ENCODE results near the gene ZNF827.

ZNF827 gene

GRCh38 chr4:145791988-145792387 is 146.6 kb downstream of the ZNF827 start:
- DNase-seq (ENCODE audit: low read depth): no peak

DNA sequence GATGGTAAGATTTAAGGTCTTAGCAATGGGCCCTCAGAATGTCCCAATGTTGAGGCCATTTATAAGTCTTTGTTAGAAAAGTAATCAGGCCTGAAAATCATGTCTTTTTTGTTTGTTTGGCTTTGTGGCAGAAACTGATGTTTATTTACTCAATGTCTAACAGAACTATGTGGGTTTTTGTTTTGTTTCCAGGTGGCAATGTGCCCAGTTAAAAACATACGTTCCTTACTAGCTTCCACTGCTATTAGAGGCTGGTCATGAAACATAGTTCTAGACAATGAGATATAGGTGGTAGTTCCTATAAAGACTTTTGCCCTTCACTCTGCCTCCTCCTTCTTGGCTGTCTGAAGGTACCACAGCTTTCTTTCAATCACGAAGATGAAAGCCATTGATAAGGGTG is 149.9 kb downstream of the ZNF827 start:
- no peak for DNase-seq (ENCODE audit: low read depth)

DNA sequence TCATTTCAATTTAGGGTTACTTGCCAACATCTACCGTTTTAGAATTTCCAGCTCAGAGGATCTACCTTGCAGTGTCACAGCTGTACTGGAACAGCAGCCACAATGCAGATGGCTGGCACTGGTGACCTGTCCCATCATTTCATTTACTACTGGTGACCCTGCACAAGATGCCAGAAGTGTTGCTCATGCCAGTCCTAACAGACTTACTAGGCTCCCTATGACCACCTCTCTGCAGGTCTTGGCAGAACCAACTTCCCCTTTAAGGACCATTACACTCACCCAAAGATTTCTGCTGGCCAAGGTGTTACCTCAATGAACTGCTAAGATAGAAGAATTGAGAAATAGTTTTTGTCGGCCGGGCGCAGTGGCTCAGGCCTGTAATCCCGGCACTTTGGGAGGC is 151.8 kb downstream of the ZNF827 start:
- DNase-seq (ENCODE audit: low read depth): no peak

- no peak for DNase-seq (ENCODE audit: low read depth)
Measured at GRCh38 chr4:145786261-145786660, 152.4 kb downstream of the ZNF827 start.

GRCh38 chr4:145785391-145786008 is 153.1 kb downstream of the ZNF827 start:
- DNase-seq (ENCODE audit: low read depth): no peak

GRCh38 chr4:145784036-145784435 is 154.6 kb downstream of the ZNF827 start:
- DNase-seq (ENCODE audit: low read depth): no peak

DNA sequence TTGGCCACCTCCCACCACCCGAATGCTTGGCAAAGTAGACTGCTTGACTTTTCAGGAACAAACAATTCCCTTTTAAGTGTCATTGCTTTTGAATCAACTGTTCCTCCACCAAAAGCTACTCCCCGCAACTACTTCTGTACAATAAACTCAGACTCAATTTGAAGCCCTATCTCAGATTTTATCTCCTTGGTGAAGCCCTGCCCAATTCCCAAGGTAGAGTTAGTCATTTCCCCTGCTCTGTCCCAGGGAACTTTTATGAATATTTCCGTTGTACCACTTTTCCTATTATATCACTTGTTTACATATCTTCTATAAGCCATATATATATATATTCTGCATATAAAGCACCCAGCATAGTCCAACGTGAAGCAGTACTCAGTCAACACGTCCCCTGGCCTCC is 155.9 kb downstream of the ZNF827 start:
- no peak for DNase-seq (ENCODE audit: low read depth)

DNA sequence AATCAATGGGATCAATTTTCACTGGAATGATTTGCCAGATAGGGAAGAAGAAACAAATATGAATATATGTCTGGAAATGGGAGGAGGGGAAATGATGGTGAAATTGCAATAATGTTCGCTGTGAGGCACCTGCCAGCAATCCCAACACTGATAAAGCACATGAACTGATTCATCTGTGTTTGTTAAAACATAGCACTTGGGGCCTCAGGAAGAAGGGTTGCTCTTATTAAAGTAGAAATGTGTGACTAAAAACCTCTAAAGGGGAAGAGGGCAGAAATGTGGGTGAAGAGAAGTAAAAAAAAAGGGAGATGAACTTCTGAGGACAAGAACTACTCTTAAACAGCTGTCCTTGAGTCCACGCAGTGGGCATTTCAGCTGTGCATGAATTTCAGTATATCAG is 157.3 kb downstream of the ZNF827 start:
- DNase-seq (ENCODE audit: low read depth): no peak

DNA sequence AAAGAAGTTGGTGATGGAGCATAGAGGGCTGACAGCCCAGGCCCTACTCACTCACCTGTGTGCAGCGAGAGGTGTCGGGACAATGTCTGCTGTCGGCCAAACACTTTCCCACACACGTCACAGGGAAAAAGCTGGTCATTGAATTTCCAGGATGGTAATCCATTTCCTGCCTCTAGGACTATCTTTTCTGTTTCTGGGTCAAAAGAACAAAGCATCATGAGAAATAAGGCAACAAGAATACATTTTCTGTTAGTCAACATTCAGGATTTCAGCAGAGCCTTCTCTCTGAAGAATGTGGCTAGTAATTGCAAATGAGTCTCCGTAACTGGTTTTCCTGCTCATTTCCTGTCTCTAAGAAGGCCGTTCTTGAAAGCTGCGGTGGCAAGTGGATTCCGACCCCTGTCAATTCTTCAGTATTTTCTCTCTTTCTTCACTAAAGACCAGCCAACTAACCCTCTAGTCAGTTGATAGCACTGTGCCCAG is 159.3 kb downstream of the ZNF827 start:
- no peak for DNase-seq (ENCODE audit: low read depth)

DNA sequence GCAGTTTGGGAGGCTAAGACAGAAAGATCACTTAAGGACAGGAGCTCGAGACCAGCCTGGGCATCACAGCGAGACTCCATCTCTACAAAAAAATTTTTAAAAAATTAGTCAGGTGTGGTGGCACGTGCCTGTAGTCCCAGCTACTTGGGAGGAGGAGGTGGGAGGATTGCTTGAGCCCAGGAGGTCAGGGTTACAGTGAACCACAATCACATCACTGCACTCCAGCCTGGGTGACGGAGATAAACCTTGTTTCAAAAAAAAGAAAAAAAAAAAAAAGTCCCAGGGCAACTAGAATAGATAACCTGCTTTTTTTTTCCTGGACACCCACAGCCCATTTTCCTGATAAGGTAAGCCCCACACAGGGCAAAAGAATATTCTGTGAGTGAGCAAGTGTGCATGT is 162.4 kb downstream of the ZNF827 start:
- no peak for DNase-seq (ENCODE audit: low read depth)

DNA sequence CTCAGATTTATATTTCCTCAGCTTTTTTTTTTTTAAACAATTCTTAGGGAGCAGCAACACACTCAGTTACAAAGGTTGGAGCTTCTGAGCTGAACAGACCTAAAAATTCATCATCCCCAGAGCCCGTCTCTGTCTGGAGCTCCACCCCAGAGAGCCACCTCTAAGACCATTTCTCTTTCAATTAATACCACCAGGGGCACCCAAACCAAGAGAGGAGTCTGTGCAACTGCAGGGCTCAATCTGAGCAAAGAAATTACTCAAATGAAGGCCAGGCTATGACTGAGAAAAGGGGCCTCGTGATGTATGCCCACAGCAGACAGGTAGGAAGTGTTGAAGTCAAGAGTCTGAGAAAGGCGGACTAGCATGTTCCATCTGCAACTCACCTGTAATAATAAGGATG is 163.2 kb downstream of the ZNF827 start:
- DNase-seq (ENCODE audit: low read depth): no peak

DNA sequence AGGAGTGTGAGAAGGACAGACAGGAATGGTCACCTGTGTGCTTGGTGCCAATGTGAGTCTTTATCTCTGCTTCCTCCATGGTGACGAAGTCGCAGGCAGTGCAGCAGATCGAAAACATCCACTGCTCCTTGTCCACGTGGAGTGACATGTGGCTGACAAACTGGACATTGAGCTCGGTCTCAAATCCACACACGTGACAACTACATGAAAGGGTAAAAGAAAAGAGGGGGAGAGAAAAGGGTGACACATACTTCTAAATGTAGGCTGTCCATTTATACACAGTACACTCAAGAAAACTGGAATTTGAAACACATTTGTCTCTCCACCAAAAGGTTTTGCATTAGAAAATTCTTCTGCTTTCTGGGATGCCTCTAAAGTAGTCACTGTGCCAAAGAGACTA is 164.2 kb downstream of the ZNF827 start:
- DNase-seq (ENCODE audit: low read depth): no peak

- DNase-seq (ENCODE audit: low read depth): no peak
Measured at GRCh38 chr4:145773581-145774234, 164.9 kb downstream of the ZNF827 start.

GRCh38 chr4:145772347-145772746 is 166.3 kb downstream of the ZNF827 start:
- no peak for DNase-seq (ENCODE audit: low read depth)

- DNase-seq (ENCODE audit: low read depth): no peak
Measured at GRCh38 chr4:145770124-145770523, 168.5 kb downstream of the ZNF827 start.

GRCh38 chr4:145769450-145770037 is 169.1 kb downstream of the ZNF827 start:
- DNase-seq (ENCODE audit: low read depth): no peak

- DNase-seq (ENCODE audit: low read depth): no peak
Measured at GRCh38 chr4:145766273-145766672, 172.3 kb downstream of the ZNF827 start.

- no peak for DNase-seq (ENCODE audit: low read depth)
Measured at GRCh38 chr4:145763399-145763798, 175.2 kb downstream of the ZNF827 start.

GRCh38 chr4:145762719-145763118 is 175.9 kb downstream of the ZNF827 start:
- no peak for DNase-seq (ENCODE audit: low read depth)

- DNase-seq (ENCODE audit: low read depth): no peak
Measured at GRCh38 chr4:145760961-145761929, 177.4 kb downstream of the ZNF827 start.

DNA sequence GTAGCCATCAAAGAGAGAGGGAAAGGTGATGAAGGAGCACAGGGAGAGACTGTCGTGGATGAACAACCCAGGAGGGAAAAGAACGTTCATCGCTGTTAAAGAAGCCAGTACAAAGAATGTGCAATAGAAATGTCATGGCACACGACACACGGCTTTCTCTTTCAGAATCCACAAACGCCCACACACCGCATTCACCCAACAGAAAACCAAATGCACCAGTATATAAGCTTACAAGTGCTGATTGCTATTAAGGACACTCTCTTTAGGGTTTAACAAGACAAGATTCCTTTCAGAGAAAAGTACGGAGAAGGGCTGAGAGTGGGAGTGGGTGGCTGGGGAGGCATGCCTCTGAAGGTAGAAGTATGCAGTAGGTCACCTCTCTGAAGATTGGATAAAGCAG is 178.4 kb downstream of the ZNF827 start:
- DNase-seq (ENCODE audit: low read depth): no peak

- DNase-seq (ENCODE audit: low read depth): no peak
Measured at GRCh38 chr4:145757188-145757587, 181.4 kb downstream of the ZNF827 start.
